Parathyroid adenoma (tissue), 2 donors: ENCODE data around the gene TIFAB.

ENCODE experiments used
- H2AFZ ChIP-seq: fragments of 300-600 bp; sonication (generic); one replicate; pipeline ENCODE4 v1.7.0; 2017; ENCODE audit warnings: antibody characterized with exemption, mild to moderate bottlenecking
- H3K27ac ChIP-seq: fragments of 300-600 bp; sonication (generic); one replicate; pipeline ENCODE4 v1.7.0; 2017
- H3K27me3 ChIP-seq: fragments of 300-600 bp; sonication (generic); one replicate; pipeline ENCODE4 v1.7.0; 2017; ENCODE audit warnings: low read length; ENCODE audit not compliant: control insufficient read depth, insufficient read depth
- H3K36me3 ChIP-seq: fragments of 300-600 bp; sonication (generic); one replicate; pipeline ENCODE4 v1.7.0; 2017; ENCODE audit warnings: low read length; ENCODE audit not compliant: control insufficient read depth, insufficient read depth
- H3K4me1 ChIP-seq: fragments of 300-600 bp; sonication (generic); one replicate; pipeline ENCODE4 v1.7.0; 2017; ENCODE audit warnings: control low read depth
- H3K4me2 ChIP-seq: fragments of 300-600 bp; sonication (generic); one replicate; pipeline ENCODE4 v1.7.0; 2017; ENCODE audit warnings: low read length
- H3K4me3 ChIP-seq: fragments of 300-600 bp; sonication (generic); one replicate; pipeline ENCODE4 v1.7.0; 2017; ENCODE audit warnings: low read depth, low read length
- H3K79me2 ChIP-seq: fragments of 300-600 bp; sonication (generic); one replicate; pipeline ENCODE4 v1.7.0; 2017; ENCODE audit warnings: control low read depth
- H3K9ac ChIP-seq: fragments of 300-600 bp; sonication (generic); one replicate; pipeline ENCODE4 v1.7.0; 2017; ENCODE audit warnings: mild to moderate bottlenecking
- H3K9me3 ChIP-seq: fragments of 300-600 bp; sonication (generic); one replicate; pipeline ENCODE4 v1.7.0; 2017; ENCODE audit warnings: low read length; ENCODE audit not compliant: control insufficient read depth
- TF ChIP-seq, protein P1 (sequence below): fragments of 300-600 bp; sonication (generic); IDR thresholded peaks from one replicate; pipeline ENCODE4 v1.7.0; 2017; ENCODE audit warnings: antibody characterized with exemption, mild to moderate bottlenecking
- donor health status: primary hyperparathyroidism.

Gene TIFAB

DNA sequence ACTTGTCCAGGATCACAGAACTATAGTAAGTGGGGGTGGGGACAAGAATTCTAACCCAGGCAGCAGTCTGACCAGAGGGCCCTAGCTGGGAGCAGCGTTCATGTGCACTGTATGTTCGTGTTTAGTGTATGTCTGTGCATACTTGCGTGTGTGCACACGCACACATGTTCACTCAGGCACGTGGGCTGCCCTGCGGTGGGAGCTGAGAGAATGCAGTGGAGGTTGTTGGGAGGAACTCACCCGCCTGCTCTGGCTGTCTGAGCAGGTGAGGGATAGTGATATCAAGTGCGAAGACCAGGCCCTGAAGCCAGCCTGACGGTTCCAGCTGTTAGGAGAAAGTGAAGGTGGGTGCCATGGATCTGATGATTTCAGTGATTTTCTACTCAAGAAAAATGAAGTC is 5.9 kb downstream of the TIFAB start:
- H3K9me3 ChIP-seq = no peaks in the 10 kb centered on the region
- no peaks in the 10 kb centered on the region for H3K4me1 ChIP-seq
- H2AFZ ChIP-seq = no peak overlapping the region
- H3K27me3 ChIP-seq = no peaks in the 10 kb centered on the region
- H3K4me2 ChIP-seq = no peak overlapping the region
- H3K4me3 ChIP-seq = no peak overlapping the region
- TF ChIP-seq, protein P1, sequence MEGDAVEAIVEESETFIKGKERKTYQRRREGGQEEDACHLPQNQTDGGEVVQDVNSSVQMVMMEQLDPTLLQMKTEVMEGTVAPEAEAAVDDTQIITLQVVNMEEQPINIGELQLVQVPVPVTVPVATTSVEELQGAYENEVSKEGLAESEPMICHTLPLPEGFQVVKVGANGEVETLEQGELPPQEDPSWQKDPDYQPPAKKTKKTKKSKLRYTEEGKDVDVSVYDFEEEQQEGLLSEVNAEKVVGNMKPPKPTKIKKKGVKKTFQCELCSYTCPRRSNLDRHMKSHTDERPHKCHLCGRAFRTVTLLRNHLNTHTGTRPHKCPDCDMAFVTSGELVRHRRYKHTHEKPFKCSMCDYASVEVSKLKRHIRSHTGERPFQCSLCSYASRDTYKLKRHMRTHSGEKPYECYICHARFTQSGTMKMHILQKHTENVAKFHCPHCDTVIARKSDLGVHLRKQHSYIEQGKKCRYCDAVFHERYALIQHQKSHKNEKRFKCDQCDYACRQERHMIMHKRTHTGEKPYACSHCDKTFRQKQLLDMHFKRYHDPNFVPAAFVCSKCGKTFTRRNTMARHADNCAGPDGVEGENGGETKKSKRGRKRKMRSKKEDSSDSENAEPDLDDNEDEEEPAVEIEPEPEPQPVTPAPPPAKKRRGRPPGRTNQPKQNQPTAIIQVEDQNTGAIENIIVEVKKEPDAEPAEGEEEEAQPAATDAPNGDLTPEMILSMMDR = no peak
- H3K36me3 ChIP-seq = no peaks in the 10 kb centered on the region
- no peak overlapping the region for H3K27ac ChIP-seq
- no peaks in the 10 kb centered on the region for H3K79me2 ChIP-seq
- no peak overlapping the region for H3K9ac ChIP-seq

DNA sequence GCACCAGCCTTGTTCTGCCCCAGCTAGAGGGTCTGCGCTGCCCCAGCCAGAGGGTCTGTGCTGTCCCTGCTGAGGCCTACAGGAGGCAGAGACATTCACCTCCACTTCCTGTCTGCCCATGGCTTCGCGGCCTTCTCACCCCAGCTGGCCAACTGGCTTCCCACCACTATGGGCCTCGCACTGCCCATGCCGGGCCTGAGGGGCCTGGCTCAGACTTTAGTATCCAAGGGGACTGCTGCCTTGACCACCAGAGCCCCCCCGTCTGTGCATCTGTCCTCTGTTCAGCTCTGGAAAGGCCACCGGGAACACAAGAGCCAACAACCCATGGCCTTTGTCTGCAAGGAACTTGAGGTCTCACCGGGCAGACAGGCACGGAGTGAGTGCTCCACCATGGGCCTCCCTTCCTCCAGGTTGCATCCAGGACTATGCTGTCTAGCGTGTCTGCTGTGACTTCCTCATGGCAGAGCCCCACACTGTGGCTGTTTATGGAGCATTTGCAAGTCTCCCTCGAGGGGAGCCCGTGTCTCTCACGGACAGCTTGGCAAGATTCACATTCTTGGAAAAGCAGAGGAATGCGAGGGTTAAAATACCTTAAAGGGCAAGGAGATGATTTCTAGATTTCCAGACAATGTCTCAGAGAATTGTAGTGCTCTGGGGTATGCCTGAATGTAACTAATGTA is 6.7 kb downstream of the TIFAB start:
- no peak overlapping the region for H3K4me2 ChIP-seq
- H3K27me3 ChIP-seq = no peaks in the 10 kb centered on the region
- no peak overlapping the region for H2AFZ ChIP-seq
- TF ChIP-seq, protein P1 = no peak
- no peaks in the 10 kb centered on the region for H3K36me3 ChIP-seq
- H3K9me3 ChIP-seq = no peaks in the 10 kb centered on the region
- H3K4me1 ChIP-seq = no peaks in the 10 kb centered on the region
- H3K9ac ChIP-seq = no peak overlapping the region
- H3K79me2 ChIP-seq = no peaks in the 10 kb centered on the region
- H3K27ac ChIP-seq = no peak overlapping the region
- H3K4me3 ChIP-seq = no peak overlapping the region

DNA sequence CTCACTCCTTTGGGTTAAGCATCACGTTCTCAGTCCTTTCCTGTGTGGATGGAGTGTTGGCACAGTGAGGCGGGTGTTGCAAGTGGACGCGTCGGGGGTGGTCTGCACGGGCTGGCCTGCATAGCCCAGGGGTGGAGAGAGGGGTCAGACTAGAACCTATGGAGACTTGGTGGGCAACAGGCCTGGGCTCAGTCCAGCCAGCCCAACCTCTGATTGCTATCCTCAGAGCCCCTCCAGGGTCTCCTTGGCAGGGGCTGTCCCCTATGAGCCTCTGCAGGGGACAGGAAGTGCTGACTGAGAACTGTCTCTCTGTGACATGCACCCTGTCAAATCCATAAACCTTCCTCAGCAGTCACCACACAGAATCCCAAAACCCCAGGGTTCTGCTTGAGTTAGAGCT is 7.3 kb downstream of the TIFAB start:
- no peak overlapping the region for H3K9ac ChIP-seq
- no peaks in the 10 kb centered on the region for H3K36me3 ChIP-seq
- H3K9me3 ChIP-seq = no peaks in the 10 kb centered on the region
- no peaks in the 10 kb centered on the region for H3K27me3 ChIP-seq
- no peaks in the 10 kb centered on the region for H3K79me2 ChIP-seq
- no peak overlapping the region for H3K27ac ChIP-seq
- H3K4me3 ChIP-seq = no peak overlapping the region
- H3K4me2 ChIP-seq = no peak overlapping the region
- no peaks in the 10 kb centered on the region for H3K4me1 ChIP-seq
- TF ChIP-seq, protein P1 = no peak
- no peak overlapping the region for H2AFZ ChIP-seq

DNA sequence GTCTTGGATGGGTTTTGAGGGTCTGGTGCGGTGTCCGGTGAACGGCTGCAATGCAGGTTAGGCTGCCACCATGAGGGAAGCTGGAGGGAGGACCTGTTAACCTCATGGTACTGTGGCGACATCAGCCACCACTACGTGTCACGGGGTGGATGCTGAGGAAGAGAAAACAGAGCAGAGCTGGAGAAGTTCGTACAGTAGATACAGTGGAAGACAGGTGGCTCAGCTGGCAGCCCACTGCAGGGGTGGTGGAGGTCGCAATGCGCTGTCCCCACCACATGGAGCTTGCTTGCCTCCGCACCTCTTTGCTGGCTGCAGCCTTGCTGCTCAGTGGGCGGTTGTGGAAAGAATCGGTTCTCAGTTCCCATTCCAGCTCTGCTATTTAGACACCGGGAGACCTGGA is 7.8 kb downstream of the TIFAB start:
- Histone ChIP-seq H3K9me3 (no peaks in the 10 kb centered on the region), H3K4me1 (no peaks in the 10 kb centered on the region), H3K4me3 (no peak overlapping the region), H3K79me2 (no peaks in the 10 kb centered on the region), H3K9ac (no peak overlapping the region), H2AFZ (no peak overlapping the region), H3K4me2 (no peak overlapping the region), H3K27me3 (no peaks in the 10 kb centered on the region), H3K36me3 (no peaks in the 10 kb centered on the region), H3K27ac (no peak overlapping the region)
- TF ChIP-seq, protein P1 = no peak
